Keratinocyte (primary cell): Measurements from ENCODE around the gene WDR74. TPM values are rescaled to one million over a fixed set of nuclear protein-coding genes. Genes with fewer than 3 reads are reported as not detected.
"Not testable (repeated sequence)": the region's sequence is repeated elsewhere in the genome, so short reads cannot be mapped to it uniquely, and the experiment has no call there.

Source experiments
- DNase-seq: peaks from one replicate; pipeline ENCODE4 v3.0.0-alpha.2; 2011; ENCODE audit warnings: low read depth, missing footprints, low spot score
- FAIRE-seq: peaks from 2 replicates; lab custom pipeline; 2011; peaks lifted over from hg19 to GRCh38; lab: Jason Lieb, UNC
- H2AFZ ChIP-seq: 2 replicates; pipeline ENCODE4 v1.6.0; 2012; ENCODE audit warnings: low read length, control low read depth, inconsistent platforms; ENCODE audit not compliant: control insufficient read depth
- H3K27ac ChIP-seq: 2 replicates; pipeline ENCODE4 v1.5.1; 2011; ENCODE audit warnings: low read length; ENCODE audit not compliant: control insufficient read depth, insufficient read depth
- H3K27me3 ChIP-seq: 3 replicates; pipeline ENCODE4 v1.6.0; 2011; ENCODE audit warnings: low read length; ENCODE audit not compliant: control insufficient read depth, insufficient read depth; ENCODE audit errors: extremely low read depth
- H3K36me3 ChIP-seq, 2 experiments: 2 replicates in 1 of 2; 3 replicates in 1 of 2; pipeline ENCODE4 v1.5.1; 2011; ENCODE audit warnings: low read length in 2 of 2, mild to moderate bottlenecking in 1 of 2; ENCODE audit not compliant: control insufficient read depth in 2 of 2, insufficient read depth in 2 of 2; ENCODE audit errors: extremely low read depth in 1 of 2
- H3K4me1 ChIP-seq: 3 replicates; pipeline ENCODE4 v1.5.1; 2011; ENCODE audit warnings: low read length; ENCODE audit not compliant: control insufficient read depth, insufficient read depth; ENCODE audit errors: extremely low read depth
- H3K4me2 ChIP-seq: 3 replicates; pipeline ENCODE4 v1.6.0; 2011; ENCODE audit warnings: low read depth, low read length; ENCODE audit not compliant: control insufficient read depth, insufficient read depth; ENCODE audit errors: extremely low read depth
- H3K4me3 ChIP-seq, 3 experiments: fragments of 200-600 bp in 1 of 3; sonication (generic) in 1 of 3; 2 replicates in 2 of 3; 3 replicates in 1 of 3; pipeline ENCODE4 v1.5.1; 2011 to 2016; ENCODE audit warnings: low read length in 3 of 3, mild to moderate bottlenecking in 3 of 3, control low read depth in 2 of 3, inconsistent platforms in 1 of 3, low read depth in 1 of 3, mixed read lengths in 1 of 3, mixed run types in 1 of 3, moderate library complexity in 1 of 3; ENCODE audit not compliant: control insufficient read depth in 2 of 3, insufficient read depth in 2 of 3; ENCODE audit errors: extremely low read depth in 1 of 3
- H3K79me2 ChIP-seq: 2 replicates; pipeline ENCODE4 v1.6.0; 2012; ENCODE audit warnings: low read length; ENCODE audit not compliant: control insufficient read depth, insufficient read depth
- H3K9ac ChIP-seq: 3 replicates; pipeline ENCODE4 v1.6.0; 2011; ENCODE audit warnings: low read length; ENCODE audit not compliant: control insufficient read depth, insufficient read depth; ENCODE audit errors: extremely low read depth
- H3K9me1 ChIP-seq: 3 replicates; pipeline ENCODE4 v1.6.0; 2011; ENCODE audit warnings: low read length; ENCODE audit not compliant: control insufficient read depth, insufficient read depth; ENCODE audit errors: extremely low read depth
- H3K9me3 ChIP-seq: 2 replicates; pipeline ENCODE4 v1.5.1; 2012; ENCODE audit warnings: low read depth, low read length; ENCODE audit not compliant: control insufficient read depth
- H4K20me1 ChIP-seq: 3 replicates; pipeline ENCODE4 v1.6.0; 2011; ENCODE audit warnings: low read length; ENCODE audit not compliant: control insufficient read depth, insufficient read depth; ENCODE audit errors: extremely low read depth
- CTCF ChIP-seq, 3 experiments: IDR thresholded peaks in 1 of 3; conservative IDR thresholded peaks in 1 of 3; optimal IDR thresholded peaks in 1 of 3; 2 replicates in 2 of 3; 3 replicates in 1 of 3; pipeline versions ENCODE3 to v1.5.1; 2011; ENCODE audit warnings: low read length in 3 of 3, mild to moderate bottlenecking in 3 of 3, moderate library complexity in 2 of 3, control low read depth in 1 of 3, inconsistent platforms in 1 of 3; ENCODE audit not compliant: insufficient read depth in 2 of 3; ENCODE audit errors: extremely low read depth in 1 of 3
- EZH2 ChIP-seq: IDR thresholded peaks from one replicate; pipeline ENCODE4 v1.6.1; 2012; ENCODE audit warnings: inconsistent platforms, mild to moderate bottlenecking, low read length, moderate library complexity
- dilution Hi-C: fragments of 300-500 bp; cut with MboI; formaldehyde crosslinking; loops from one replicate; pipeline ENCODE4 v1.7.0; 2020; ENCODE audit warnings: low sequenced_read_pairs; ENCODE audit not compliant: extremely low pct_ligation_motif_present
- polyA plus RNA-seq, 5 experiments: library from polyadenylated mRNA; depleted of rRNA in 3 of 5; stranded (reverse) in 3 of 5; stranded (forward) in 1 of 5; unstranded in 1 of 5; fragments of >200 nt; gene quantifications; 1 replicate in 1 of 5; 2 replicates in 3 of 5; 3 replicates in 1 of 5; pipeline versions ENCODE4 v1.2.1 to v1.2.3, GENCODE V29; 2011 to 2012; ENCODE audit warnings: missing spikeins in 2 of 5, low read depth in 1 of 5, low replicate concordance in 1 of 5

WDR74 gene
- polyA plus RNA-seq, 1 donor (not counting 4 experiments of a cell fraction or from before 2014, with no cell fraction given), result 44.5 TPM

- Histone ChIP-seq H3K79me2 (peaks cover 21% of the 10 kb centered on the region), H3K36me3 (peaks cover 0 to 3% of the 10 kb centered on the region in 2 experiments), H3K27ac (peak overlapping the region; percentile 99), H2AFZ (peak overlapping the region; percentile 93), H3K9me3 (no peaks in the 10 kb centered on the region), H3K4me1 (peaks cover 14% of the 10 kb centered on the region), H3K27me3 (no peaks in the 10 kb centered on the region), H3K4me2 (peak overlapping the region; percentile 91), H4K20me1 (no peaks in the 10 kb centered on the region), H3K9me1 (no peaks in the 10 kb centered on the region), H3K4me3 (peak overlapping the region; percentile 3 to 62 (median 62)), H3K9ac (peak overlapping the region; percentile 87)
- DNase-seq, result no peak
- no peak for TF ChIP-seq EZH2
- TF ChIP-seq CTCF (optimal IDR thresholded peaks at IDR 0.05 in 1 of 3, IDR thresholded peaks at IDR 0.05 in 1 of 3, conservative IDR thresholded peaks at IDR 0.05 in 1 of 3; ENCODE audit: extremely low read depth in 1 of 3, insufficient read depth in 2 of 3, low read length in 3 of 3), result no peak
- dilution Hi-C loops, result no loop called here
- no peak for FAIRE-seq
Measured at GRCh38 chr11:62842171-62842741, 2.9 kb upstream of the WDR74 start.

- Histone ChIP-seq H3K79me2 (peaks cover 25% of the 10 kb centered on the region), H2AFZ (peak overlapping the region; percentile 93), H3K9me1 (no peaks in the 10 kb centered on the region), H3K9ac (peak overlapping the region; percentile 94), H3K36me3 (peaks cover 0 to 3% of the 10 kb centered on the region in 2 experiments), H3K27ac (peak overlapping the region; percentile 99), H3K9me3 (no peaks in the 10 kb centered on the region), H4K20me1 (no peaks in the 10 kb centered on the region), H3K4me1 (peaks cover 14% of the 10 kb centered on the region), H3K4me2 (peak overlapping the region; percentile 91), H3K4me3 (peak overlapping the region; percentile 3 to 95 (median 62)), H3K27me3 (no peaks in the 10 kb centered on the region)
- DNase-seq, result peak; percentile 100
- dilution Hi-C loops, result no loop called here
- peak; percentile 99 for FAIRE-seq
- TF ChIP-seq CTCF (optimal IDR thresholded peaks at IDR 0.05 in 1 of 3, IDR thresholded peaks at IDR 0.05 in 1 of 3, conservative IDR thresholded peaks at IDR 0.05 in 1 of 3; ENCODE audit: extremely low read depth in 1 of 3, insufficient read depth in 2 of 3, low read length in 3 of 3), result no peak
- no peak for TF ChIP-seq EZH2
Measured at GRCh38 chr11:62841361-62842170, 2.2 kb upstream of the WDR74 start.

GRCh38 chr11:62840721-62841360, 1.5 kb upstream of the WDR74 start:
- peak overlapping the region; percentile 85 for H3K4me2 ChIP-seq
- H3K27me3 ChIP-seq, H4K20me1 ChIP-seq, dilution Hi-C loops, H2AFZ ChIP-seq, H3K9me3 ChIP-seq, FAIRE-seq, H3K9me1 ChIP-seq, DNase-seq, H3K36me3 ChIP-seq: not testable (repeated sequence)
- H3K27ac ChIP-seq, result peak overlapping the region; percentile 98
- H3K9ac ChIP-seq, result peak overlapping the region; percentile 94
- peak overlapping the region; percentile 80 to 95 (median 81) for H3K4me3 ChIP-seq
- H3K4me1 ChIP-seq, result peaks cover 14% of the 10 kb centered on the region
- H3K79me2 ChIP-seq, result peaks cover 29% of the 10 kb centered on the region
